Aorta (tissue), 5 donors: ENCODE data around the gene LATS2. TPM values are rescaled to one million over a fixed set of nuclear protein-coding genes. Genes with fewer than 3 reads are reported as not detected.

ENCODE experiments used
- ATAC-seq: fragments of 200-7000 bp; cut with Tn5 transposase; one replicate; pipeline ENCODE4 v1.9.1; 2022; ENCODE audit warnings: moderate library complexity; ENCODE audit not compliant: low FRiP score
- DNase-seq, 2 donors: peaks; one replicate each; pipeline ENCODE4 v3.0.0-alpha.2; 2020
- H3K27ac ChIP-seq, 2 donors: one replicate each; pipeline ENCODE4 v1.5.1; 2013; ENCODE audit warnings: low read length in 2 of 2, mild to moderate bottlenecking in 2 of 2, moderate library complexity in 2 of 2, control low read depth in 1 of 2, inconsistent platforms in 1 of 2, low read depth in 1 of 2
- H3K27me3 ChIP-seq, 2 donors: one replicate each; pipeline ENCODE4 v1.6.1; 2013; ENCODE audit warnings: control low read depth in 1 of 2, low read length in 1 of 2, mild to moderate bottlenecking in 1 of 2, moderate library complexity in 1 of 2; ENCODE audit not compliant: insufficient read depth in 2 of 2, control insufficient read depth in 1 of 2
- H3K36me3 ChIP-seq, 2 donors: one replicate each; pipeline ENCODE4 v1.6.1; 2013; ENCODE audit warnings: control low read depth in 1 of 2, low read length in 1 of 2, mild to moderate bottlenecking in 1 of 2; ENCODE audit not compliant: insufficient read depth in 2 of 2, control insufficient read depth in 1 of 2
- H3K4me1 ChIP-seq, 2 donors: one replicate each; pipeline ENCODE4 v1.6.1; 2013; ENCODE audit warnings: low read length in 2 of 2, control low read depth in 1 of 2, mild to moderate bottlenecking in 1 of 2, moderate library complexity in 1 of 2; ENCODE audit not compliant: insufficient read depth in 2 of 2, control insufficient read depth in 1 of 2
- H3K4me3 ChIP-seq, 2 donors: one replicate each; pipeline ENCODE4 v1.5.1; 2013; ENCODE audit warnings: low read length in 2 of 2, control low read depth in 1 of 2, mild to moderate bottlenecking in 1 of 2
- H3K9me3 ChIP-seq: one replicate; pipeline ENCODE4 v1.6.1; 2013; ENCODE audit warnings: mild to moderate bottlenecking, low read length; ENCODE audit not compliant: control insufficient read depth
- WGBS, 2 donors: extraction: QIAGEN DNeasy Blood & Tissue Kit; methylation state at CpG; one replicate each; pipeline ENCODE4 v1.1.7; 2013; 5-methylcytosine and 5-hydroxymethylcytosine counted together
- intact Hi-C, 2 donors: fragments of 100-400 bp; cut with DNase I; formaldehyde crosslinking; loops; one replicate each; pipeline versions ENCODE4 v1.14.2 to v1.15.0; 2022
- polyA plus RNA-seq, 2 donors: library from polyadenylated mRNA; stranded (reverse); fragments of 200-250 nt; gene quantifications; one replicate each; pipeline ENCODE4 v1.2.3, GENCODE V29; 2013
- total RNA-seq, 2 donors: library from RNA; stranded (reverse); fragmentation: NEBNext Ultra II Directional; extraction: Animal tissue kit (Norgen Biotek cat#: 25700); gene quantifications; one replicate each; pipeline ENCODE4 v1.2.1, GENCODE V29; 2021
- donor health status: healthy with polysubstance abuse.
- donor health status: Bipolar disorder and iron deficiency.
- donor health status: DM: no; HTN: no; CAD: no.
- donor health status: DM: no; HTN: no; CAD: no.
- donor health status: DM: yes; HTN: yes; CAD: no.

Gene LATS2
- total and polyA plus RNA-seq, 4 donors: 9.5 to 64.6 (median 32.2) TPM

DNA sequence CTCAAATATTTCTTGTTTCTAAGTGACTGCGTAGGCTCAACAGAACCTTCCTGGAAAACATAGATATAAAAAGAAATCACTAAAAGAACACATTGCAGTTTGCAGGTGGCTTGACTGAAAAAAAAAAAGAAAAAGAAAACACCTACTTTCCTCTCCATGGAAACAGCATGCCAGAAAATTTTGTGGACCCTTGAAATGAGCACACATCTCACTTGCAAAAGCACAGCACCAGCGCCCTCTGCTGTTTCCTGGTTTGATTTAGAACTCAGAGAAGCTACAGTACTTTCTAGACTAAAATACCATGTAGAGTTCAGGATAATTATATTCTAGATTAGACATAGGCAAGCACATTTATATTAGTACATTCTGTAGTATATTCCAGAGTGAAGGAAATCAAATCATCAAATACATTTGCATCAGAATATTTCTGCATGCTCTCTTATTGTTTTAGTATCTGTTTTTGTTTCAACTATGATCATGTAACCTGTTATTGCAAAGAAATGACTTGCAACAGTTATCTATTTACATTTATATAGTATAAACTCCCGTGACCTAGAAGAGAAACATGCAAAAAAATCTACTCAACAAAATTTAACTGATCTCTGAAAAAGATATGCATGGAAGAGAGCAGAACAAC is 136.5 kb downstream of the LATS2 start:
- H3K4me3 ChIP-seq: no peak overlapping the region
- no peak overlapping the region for H3K27ac ChIP-seq
- no peaks in the 10 kb centered on the region for H3K27me3 ChIP-seq
- DNase-seq: peak; percentile 83 to 86
- no peaks in the 10 kb centered on the region for H3K4me1 ChIP-seq
- 23 to 24% methylated on average over 3 of the region's 3 CpGs for WGBS, 2 donors
- ATAC-seq: no peak
- H3K36me3 ChIP-seq: no peaks in the 10 kb centered on the region
- H3K9me3 ChIP-seq: no peaks in the 10 kb centered on the region
- intact Hi-C loops: loop anchor here (2.0 to 5.0 kb wide), 4 partner anchors 212 to 430 kb away; no protein-coding TSS in a partner anchor

DNA sequence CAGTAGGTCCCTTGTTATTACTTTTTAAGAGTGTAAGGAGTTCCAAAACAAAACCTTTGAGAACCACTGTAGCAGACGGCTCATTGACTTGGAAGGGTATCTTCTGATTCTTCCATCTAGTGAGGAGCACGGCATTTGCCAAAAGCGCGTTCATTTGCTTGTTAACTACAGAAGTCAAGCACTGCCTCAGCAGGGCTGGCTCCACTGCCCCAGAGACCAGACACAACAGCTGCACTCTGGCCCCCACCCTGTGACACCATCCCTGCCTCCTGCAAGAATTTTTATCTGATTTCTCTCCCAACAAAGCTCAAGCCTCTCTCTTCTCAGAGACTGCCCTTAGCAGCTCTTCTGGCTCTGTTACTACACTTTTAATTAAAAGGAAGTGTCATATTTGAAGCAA is 138.1 kb downstream of the LATS2 start:
- no peaks in the 10 kb centered on the region for H3K9me3 ChIP-seq
- intact Hi-C loops: loop anchor here in 1 of 2 donors (5.0 kb wide), 1 partner anchor 216 kb away; no protein-coding TSS in a partner anchor
- no peak overlapping the region for H3K4me3 ChIP-seq
- no peak overlapping the region for H3K27ac ChIP-seq
- 77 to 80% methylated on average over 4 of the region's 4 CpGs for WGBS, 2 donors
- no peaks in the 10 kb centered on the region for H3K27me3 ChIP-seq
- H3K36me3 ChIP-seq: no peaks in the 10 kb centered on the region
- ATAC-seq (no peak), DNase-seq (no peak)
- H3K4me1 ChIP-seq: no peaks in the 10 kb centered on the region

Other genes with a start within 250 kb of the LATS2 start
- 10 to 100 TPM; 11.7 to 14.8 TPM for gene XPO4, start 158.8 kb downstream of the LATS2 start, total RNA-seq
- 1 to 10 TPM in 1 of 2 donors, under 1 TPM in 1; 0.88 to 3.6 TPM for gene XPO4, start 158.8 kb downstream of the LATS2 start, polyA plus RNA-seq
- gene SAP18, start 78.5 kb upstream of the LATS2 start, total RNA-seq: 100 to 1,000 TPM; 161 to 172 TPM
- 100 to 1,000 TPM in 1 of 2 donors, 10 to 100 TPM in 1; 77.7 to 166 TPM for gene SAP18, start 78.5 kb upstream of the LATS2 start, polyA plus RNA-seq
- 1 to 10 TPM in 1 of 2 donors, under 1 TPM in 1; 0.91 to 2.3 TPM for gene SKA3, start 115.0 kb upstream of the LATS2 start, total RNA-seq
- under 1 TPM in 1 of 2 donors, not detected in 1; 0.51 TPM for gene SKA3, start 115.0 kb upstream of the LATS2 start, polyA plus RNA-seq
- gene MRPL57, start 115.1 kb upstream of the LATS2 start, total RNA-seq: 10 to 100 TPM in 1 of 2 donors, 1 to 10 TPM in 1; 8.4 to 10.3 TPM
- gene MRPL57, start 115.1 kb upstream of the LATS2 start, polyA plus RNA-seq: 10 to 100 TPM; 16.8 TPM